KMS-11 (cell line): ENCODE data around the gene FLT3LG.
A peak's percentile ranks its signal among the peaks of the same experiment; 100 is the strongest.
"Not testable (repeated sequence)": the region's sequence is repeated elsewhere in the genome, so short reads cannot be mapped to it uniquely, and the experiment has no call there.

Source experiments
- H2AFZ ChIP-seq: fragments of 200-600 bp; sonication (generic); 2 replicates; pipeline ENCODE4 v1.6.1; 2016; ENCODE audit warnings: antibody characterized with exemption, mixed run types, low read depth
- H3K27ac ChIP-seq: fragments of 200-600 bp; sonication (generic); 2 replicates; pipeline ENCODE4 v1.6.1; 2016; ENCODE audit warnings: mild to moderate bottlenecking, mixed run types
- H3K27me3 ChIP-seq: fragments of 200-600 bp; sonication (generic); 2 replicates; pipeline ENCODE4 v1.6.1; 2017; ENCODE audit warnings: mild to moderate bottlenecking, low read depth, mixed run types, moderate library complexity; ENCODE audit not compliant: insufficient read depth
- H3K36me3 ChIP-seq: fragments of 200-600 bp; sonication (generic); 2 replicates; pipeline ENCODE4 v1.6.1; 2017; ENCODE audit warnings: mild to moderate bottlenecking, mixed run types; ENCODE audit not compliant: insufficient read depth
- H3K4me1 ChIP-seq: fragments of 200-600 bp; sonication (generic); 2 replicates; pipeline ENCODE4 v1.6.1; 2016; ENCODE audit warnings: mild to moderate bottlenecking, low read depth, mixed run types; ENCODE audit not compliant: poor library complexity, severe bottlenecking
- H3K4me2 ChIP-seq: fragments of 200-600 bp; sonication (generic); 2 replicates; pipeline ENCODE4 v1.7.0; 2016; ENCODE audit warnings: mild to moderate bottlenecking, mixed run types
- H3K4me3 ChIP-seq: fragments of 200-600 bp; sonication (generic); IDR thresholded peaks from 2 replicates; pipeline ENCODE4 v1.6.1; 2017; ENCODE audit warnings: low read depth, low read length, mixed read lengths; ENCODE audit not compliant: insufficient read depth
- H3K79me2 ChIP-seq: fragments of 200-600 bp; sonication (generic); 2 replicates; pipeline ENCODE4 v1.6.1; 2016; ENCODE audit warnings: low read depth, mixed run types; ENCODE audit not compliant: insufficient read depth
- H3K9ac ChIP-seq: fragments of 200-600 bp; sonication (generic); 2 replicates; pipeline ENCODE4 v1.6.1; 2016; ENCODE audit warnings: mild to moderate bottlenecking, mixed run types
- H4K20me1 ChIP-seq: fragments of 200-600 bp; sonication (generic); 2 replicates; pipeline ENCODE4 v1.6.1; 2016; ENCODE audit warnings: mild to moderate bottlenecking, mixed run types; ENCODE audit not compliant: insufficient read depth
- CTCF ChIP-seq: fragments of 200-600 bp; sonication (generic); conservative IDR thresholded peaks from 2 replicates; pipeline ENCODE4 v1.6.1; 2017; ENCODE audit warnings: low read depth, mild to moderate bottlenecking, antibody characterized with exemption, low read length, moderate library complexity, mixed read lengths

Gene FLT3LG

DNA sequence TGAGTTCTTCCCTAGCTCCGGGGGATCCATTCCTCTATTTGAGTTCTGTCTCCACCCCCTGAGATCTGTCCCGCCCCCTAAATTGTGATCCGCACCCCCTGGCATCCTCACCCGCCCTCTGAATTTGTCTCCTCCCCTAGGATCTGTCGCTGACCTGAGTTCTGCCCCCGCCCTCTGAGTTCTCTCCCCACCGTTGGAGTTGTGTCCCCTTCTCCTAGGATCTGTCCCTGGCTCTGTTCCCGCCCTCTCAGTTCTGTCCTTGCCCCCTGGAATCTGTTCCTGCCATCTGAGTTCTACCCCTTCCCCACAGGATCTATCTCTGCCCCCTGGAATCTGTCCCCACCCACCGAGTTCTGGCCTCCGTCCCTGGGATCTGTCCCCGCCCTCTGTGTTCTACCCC is 31.7 kb upstream of the FLT3LG start:
- no peak overlapping the region for H3K9ac ChIP-seq
- H3K4me2 ChIP-seq: peak overlapping the region; percentile 89
- H3K79me2 ChIP-seq: no peaks in the 10 kb centered on the region
- TF ChIP-seq CTCF: no peak
- peaks cover 16% of the 10 kb centered on the region for H3K4me1 ChIP-seq
- H3K36me3 ChIP-seq: no peaks in the 10 kb centered on the region
- peak overlapping the region; percentile 84; the same call in 1 of the 2 replicates for H2AFZ ChIP-seq
- peaks cover 51% of the 10 kb centered on the region for H3K27me3 ChIP-seq
- no peak overlapping the region for H3K4me3 ChIP-seq
- no peaks in the 10 kb centered on the region for H4K20me1 ChIP-seq
- no peak overlapping the region for H3K27ac ChIP-seq

DNA sequence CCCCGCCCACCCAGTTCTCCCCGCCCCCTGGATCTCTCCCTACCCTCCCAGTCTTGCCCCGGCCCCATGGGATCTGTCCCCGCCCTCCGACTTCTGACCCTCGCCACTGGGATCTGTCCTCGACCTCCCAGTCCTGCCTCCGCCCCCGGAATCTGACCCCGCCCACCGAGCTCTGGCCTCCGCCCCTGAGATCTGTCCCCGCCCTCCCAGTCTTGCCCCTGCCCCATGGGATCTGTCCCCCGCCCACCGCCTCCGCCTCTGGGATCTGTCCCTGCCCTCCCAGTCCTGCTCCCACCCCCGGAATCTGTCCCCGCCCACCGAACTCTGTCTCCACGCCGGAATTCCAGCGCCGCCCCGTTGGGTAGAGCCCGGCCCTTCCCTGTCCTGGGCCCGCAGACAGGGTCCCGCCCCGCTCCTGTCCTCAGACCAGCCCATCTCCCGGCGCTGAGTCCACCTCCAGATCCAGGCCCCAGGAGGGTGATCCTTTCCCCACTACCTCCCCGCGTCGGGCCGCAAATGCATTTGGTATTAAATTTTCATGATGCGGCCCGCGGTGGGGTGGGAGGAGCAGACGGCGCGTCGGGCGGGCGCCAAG is 31.1 kb upstream of the FLT3LG start:
- no peak for TF ChIP-seq CTCF
- peaks cover 46% of the 10 kb centered on the region for H3K27me3 ChIP-seq
- peak overlapping the region; percentile 45; the same call in 1 of the 2 replicates for H3K27ac ChIP-seq
- peak overlapping the region; percentile 84 for H2AFZ ChIP-seq
- H3K4me1 ChIP-seq: peaks cover 16% of the 10 kb centered on the region
- peak overlapping the region; percentile 46 for H3K9ac ChIP-seq
- H3K4me2 ChIP-seq: peak overlapping the region; percentile 89
- H3K79me2 ChIP-seq: no peaks in the 10 kb centered on the region
- H4K20me1 ChIP-seq: no peaks in the 10 kb centered on the region
- H3K4me3 ChIP-seq: no peak overlapping the region
- H3K36me3 ChIP-seq: no peaks in the 10 kb centered on the region

DNA sequence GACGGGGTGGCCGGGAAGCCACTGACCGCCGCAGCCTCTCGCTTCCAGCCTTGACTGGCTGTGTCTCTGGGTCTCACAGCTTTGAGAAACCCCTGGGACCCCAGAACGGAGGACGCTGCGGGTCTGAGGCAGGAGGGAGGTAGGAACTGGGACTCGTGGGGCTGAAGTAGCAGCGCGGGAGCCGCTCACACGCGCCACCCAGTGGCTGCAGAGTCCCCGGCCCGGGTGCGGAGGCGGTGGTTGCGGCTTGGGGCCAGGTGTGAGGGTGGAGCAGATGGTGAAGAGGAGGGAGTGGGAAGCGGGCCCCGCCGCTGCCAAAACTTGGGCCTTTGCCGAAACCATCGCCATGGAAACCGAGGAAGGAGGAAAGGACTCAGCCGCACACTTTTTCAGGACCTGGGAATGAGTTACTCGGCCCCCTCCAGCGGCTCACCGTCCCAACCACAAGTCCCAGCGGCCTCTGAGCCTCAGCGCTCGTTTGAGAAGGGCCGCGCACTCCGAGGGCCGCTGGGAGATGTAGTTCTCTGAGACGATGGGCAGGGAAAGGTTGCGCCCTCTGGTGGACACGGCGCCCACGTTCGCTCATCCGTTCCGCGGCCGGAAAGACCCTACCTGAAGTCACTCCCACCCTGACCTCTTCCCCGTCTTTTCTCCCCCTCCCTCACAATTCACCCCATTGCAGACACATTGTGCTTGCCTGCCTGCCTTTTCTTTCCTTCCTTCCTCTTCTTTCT is 30.5 kb upstream of the FLT3LG start:
- Histone ChIP-seq H3K4me3 (no peak overlapping the region), H3K9ac (peak overlapping the region; percentile 46), H3K27me3 (peaks cover 40% of the 10 kb centered on the region), H3K27ac (peak overlapping the region; percentile 45; the same call in 1 of the 2 replicates), H3K4me1 (peaks cover 16% of the 10 kb centered on the region), H2AFZ (peak overlapping the region; percentile 84), H3K79me2 (no peaks in the 10 kb centered on the region), H3K4me2 (peak overlapping the region; percentile 89), H4K20me1 (no peaks in the 10 kb centered on the region), H3K36me3 (no peaks in the 10 kb centered on the region)
- peak; percentile 70 for TF ChIP-seq CTCF

- H3K36me3 ChIP-seq, H3K79me2 ChIP-seq, H3K9ac ChIP-seq, H4K20me1 ChIP-seq, H3K27ac ChIP-seq, H3K4me3 ChIP-seq: not testable (repeated sequence)
- Histone ChIP-seq H3K4me1 (peaks cover 16% of the 10 kb centered on the region), H2AFZ (peak overlapping the region; percentile 84; the same call in 1 of the 2 replicates), H3K27me3 (peaks cover 33% of the 10 kb centered on the region), H3K4me2 (peak overlapping the region; percentile 89; the same call in 1 of the 2 replicates)
- peak; percentile 24 for TF ChIP-seq CTCF
Observed at GRCh38 chr19:49444100-49444700, 29.8 kb upstream of the FLT3LG start.
